ENCODE measurements around the gene TMEM131.

Gene TMEM131

DNA sequence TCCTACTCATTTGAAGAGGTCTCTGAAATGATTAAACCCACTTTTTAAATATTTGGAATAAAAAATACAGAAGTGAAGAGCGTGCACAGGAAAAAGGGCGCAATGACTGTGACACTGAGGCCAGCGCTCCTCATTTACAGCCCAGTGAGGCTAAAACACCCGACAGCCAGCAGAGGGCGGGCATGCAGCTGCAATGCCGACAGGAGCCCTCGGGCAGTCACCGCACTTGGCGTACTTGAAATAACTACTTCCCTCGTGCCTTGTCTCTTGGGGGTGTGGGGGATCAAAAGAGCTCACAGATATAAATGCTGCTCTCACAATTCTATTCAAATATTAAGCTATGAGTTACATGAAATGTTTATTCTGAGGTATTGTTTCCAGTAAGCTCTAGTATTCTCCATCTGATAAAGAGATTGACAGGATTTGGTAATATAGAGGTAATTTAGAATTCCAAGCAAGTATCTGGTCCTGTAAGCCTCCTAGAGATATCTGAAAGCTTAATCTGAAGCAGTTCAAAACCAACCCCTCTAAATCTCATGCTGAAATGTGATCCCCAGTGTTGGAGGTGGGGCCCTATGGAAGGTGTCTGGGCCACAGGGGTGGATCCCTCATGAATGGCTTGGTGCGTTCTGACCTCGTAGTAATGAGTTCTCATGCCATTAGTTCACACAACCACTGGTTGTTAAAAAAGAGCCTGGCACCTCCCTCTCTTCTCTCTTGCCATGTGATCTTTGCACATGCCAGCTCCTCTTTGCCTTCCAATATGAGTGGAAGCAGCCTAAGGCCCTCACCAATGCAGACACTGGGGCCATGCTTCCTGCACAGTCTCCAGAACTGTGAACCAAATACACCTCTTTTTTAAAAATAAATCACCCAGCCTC, 188.8 kb downstream of the TMEM131 start:
- DNase-seq (ENCODE audit: low read depth): peak; percentile 69

DNA sequence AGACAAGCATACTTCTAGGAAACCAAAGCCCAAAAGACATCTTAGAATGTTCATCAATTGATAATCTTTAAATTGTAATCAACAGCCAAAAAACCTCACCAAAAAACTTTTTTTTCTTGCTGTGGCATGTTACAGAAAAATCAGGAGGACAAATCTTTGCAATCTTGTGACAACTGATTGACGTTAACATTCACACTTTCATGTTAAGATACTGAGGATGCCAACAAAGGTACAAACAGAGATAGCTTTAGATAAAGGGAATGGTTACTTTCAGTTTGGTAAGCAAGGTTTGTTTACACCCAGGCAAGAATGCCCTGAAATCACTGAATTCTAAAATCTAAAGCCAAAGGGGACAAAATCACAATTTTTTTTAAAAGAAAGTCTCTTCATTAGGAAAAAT, 190.0 kb downstream of the TMEM131 start:
- no peak for DNase-seq (ENCODE audit: low read depth)

DNA sequence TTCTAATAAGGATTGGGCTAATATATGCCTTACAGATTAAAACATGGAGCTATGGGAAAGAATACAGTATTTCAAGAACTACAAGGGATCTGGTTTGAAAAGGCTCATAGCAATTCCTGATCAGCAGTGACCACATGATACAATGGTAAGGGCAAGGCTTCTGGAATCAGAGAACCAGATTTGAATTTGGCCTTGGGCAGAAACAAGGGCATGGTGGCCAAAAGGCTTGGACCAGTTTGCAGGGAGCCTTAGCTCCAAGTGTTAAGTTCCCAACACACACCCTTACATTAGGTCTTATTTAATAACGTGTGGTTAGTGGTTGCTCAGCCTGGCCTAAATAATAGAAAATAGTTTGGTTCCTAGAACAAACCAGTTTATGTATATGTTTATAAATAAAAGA, 194.7 kb downstream of the TMEM131 start:
- no peak for DNase-seq (ENCODE audit: low read depth)

DNA sequence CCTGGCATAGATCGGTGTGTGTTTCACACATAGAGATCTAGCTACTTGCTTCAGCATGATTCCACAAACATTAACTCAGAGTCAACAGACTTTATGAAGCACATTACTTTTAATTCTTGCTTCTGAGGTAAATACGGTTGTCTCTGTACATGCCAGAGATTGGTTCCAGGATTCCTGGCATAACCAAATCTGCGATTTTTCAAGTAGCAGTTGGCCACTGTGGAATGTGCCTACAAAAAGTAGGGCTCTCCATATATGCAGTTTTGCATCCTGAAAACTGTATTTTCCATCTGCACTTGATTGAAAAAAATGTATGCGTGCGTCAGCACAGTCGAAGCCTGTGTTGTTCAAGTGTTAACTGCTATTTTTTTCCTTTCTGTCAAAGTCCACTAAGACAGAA, 197.3 kb downstream of the TMEM131 start:
- DNase-seq (ENCODE audit: low read depth): no peak

DNA sequence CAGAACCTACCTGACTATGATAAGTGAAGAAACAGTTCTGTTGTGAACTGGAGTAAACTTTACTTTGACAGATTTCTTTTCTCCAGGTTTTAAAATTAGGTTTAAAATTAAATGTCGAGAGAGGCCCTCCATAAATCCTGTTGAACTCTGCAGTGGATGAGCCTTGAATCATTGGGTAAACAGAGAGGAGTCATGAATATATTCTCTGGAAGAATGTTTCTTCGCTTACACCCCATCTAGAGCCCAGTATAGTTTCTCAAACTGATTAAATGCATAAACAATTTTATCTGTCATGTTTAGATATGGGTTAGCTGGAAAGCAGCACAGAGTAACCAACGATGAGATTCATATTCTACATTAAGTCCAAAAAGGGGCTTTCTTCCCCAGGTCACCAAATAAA, 198.4 kb downstream of the TMEM131 start:
- DNase-seq (ENCODE audit: low read depth): no peak

DNA sequence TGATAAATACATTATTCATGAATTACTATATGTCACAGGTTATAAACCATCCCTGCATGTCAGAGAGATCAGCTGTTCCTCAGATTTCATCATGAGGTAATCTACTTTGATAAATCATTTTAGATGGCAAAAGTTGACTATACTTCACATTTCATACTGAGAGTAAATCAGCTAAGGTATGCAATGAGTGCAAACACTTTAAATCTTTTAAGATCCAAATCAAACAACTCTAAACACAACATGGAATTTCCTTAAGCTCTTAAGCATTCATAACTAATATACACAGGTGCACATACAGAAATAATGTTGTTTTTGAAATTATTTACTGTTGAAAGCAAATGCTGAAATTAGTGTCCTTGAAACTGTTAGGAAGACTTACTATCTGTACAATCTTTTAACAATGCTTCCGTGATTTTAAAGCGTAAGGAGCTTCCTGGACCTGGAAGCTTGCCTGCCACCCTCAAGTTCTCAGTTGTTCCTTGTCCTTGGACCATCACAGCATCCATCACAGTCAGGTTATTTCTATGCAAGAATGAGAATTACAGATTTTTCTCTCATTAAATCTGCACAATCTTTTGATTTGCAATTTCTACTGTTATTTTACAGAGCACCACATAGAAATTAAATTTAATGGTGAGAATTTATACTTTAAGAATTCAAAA, 199.2 kb downstream of the TMEM131 start:
- DNase-seq (ENCODE audit: low read depth): no peak

DNA sequence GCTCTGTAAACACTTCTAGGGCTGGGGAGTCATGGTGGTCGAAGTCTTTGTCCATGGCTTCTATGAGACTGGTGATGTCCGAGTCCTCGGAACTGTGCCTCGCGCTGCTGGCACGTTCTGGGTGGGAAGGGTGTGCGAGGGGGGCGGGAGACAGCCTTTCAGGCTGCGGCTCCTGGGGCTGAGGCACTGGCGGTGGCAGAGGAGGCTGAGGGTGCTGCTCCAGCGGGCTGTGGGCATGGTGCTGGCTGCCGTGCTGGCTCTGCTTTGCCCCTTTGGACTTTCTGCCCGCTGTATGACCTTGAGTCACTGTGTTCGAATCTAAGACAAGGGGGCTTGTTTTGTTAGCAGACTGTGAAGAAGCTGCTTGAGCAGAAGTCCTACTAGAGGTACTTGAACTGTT, 203.3 kb downstream of the TMEM131 start:
- no peak for DNase-seq (ENCODE audit: low read depth)

DNA sequence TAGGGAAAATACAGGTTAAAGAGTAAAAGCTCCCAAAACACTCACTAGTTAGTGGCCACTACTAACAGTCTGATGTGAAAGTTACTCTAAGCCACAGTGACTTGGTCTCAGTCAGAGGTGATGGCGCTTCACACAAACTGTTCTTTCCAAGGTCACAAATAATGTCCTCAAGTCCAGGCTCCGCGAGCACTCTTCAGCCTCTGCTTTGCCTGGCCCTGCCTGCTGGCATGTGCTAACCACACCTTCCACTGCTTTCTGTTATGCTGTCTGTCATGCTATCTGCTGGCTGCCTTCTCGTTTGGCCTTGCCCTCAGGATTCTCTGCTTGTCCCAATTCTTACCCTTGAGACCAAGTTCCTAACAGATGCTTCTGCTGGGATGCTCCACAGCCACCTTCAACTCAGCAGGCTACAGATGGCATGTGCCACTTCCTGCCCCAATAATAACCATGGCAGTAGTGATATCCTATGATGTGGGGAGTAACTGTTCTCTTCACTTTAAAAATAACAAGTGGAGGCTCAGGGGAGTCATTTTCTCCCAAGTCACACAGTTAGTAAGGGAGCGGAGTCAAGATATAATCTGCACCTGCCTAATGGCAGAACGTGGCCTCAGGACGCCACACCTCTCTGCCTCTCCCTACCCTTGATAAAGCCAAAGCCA, 206.6 kb downstream of the TMEM131 start:
- no peak for DNase-seq (ENCODE audit: low read depth)

DNA sequence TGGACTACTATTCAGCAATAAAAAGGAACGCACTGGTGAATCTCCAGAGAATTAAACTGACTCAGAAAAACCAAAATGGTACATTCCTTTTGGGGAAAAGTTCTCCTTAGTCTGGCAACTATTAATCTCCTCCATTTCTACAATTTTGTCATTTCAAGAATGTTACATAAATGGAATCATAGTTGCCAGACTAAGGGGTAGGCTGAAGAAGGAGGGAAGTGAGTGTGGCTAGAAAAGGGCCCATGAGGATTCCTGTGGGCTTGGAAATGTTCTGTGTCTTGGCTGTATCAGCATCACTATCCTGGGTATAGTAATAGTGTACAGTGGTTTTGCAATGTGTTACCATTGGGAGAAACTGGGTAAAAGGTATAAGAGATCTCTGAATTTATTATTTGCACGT, 209.9 kb downstream of the TMEM131 start:
- no peak for DNase-seq (ENCODE audit: low read depth)

DNA sequence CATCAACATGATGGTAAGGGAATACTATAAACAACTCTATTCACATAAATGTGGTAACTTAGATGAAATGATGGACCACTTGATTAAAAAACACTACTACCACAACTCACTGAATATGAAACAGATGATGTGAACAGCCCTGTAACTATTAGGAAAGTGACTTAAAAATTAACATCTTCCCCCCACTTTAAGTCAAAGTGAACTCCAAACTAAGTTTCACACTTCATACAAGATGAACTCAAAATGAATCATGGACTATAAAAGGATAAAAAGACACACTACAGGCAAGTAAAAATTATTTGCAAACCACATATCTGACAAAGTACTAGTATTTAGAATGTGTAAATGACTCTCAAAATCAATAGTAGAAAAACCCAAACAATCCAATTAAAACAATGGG, 210.8 kb downstream of the TMEM131 start:
- DNase-seq (ENCODE audit: low read depth): no peak

DNA sequence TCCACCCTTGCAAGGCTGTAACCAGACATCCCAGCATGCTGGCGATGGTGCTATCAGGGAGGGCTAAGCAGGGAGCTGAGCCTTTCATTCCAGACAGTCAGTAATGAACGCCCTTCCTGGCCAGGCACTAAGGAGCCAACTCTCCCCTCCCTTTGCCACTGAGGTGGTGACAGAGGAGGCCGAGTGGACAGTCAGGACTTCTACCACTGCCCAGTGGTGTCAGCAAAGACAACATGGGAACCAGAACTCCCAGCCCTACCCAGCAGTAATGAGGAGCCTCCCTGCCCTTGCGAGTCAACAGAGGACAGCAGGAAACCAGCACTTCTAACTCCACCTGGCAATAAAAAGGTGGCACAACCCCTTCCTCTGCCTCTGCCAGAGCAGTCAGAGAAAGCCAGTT, 213.8 kb downstream of the TMEM131 start:
- no peak for DNase-seq (ENCODE audit: low read depth)

DNA sequence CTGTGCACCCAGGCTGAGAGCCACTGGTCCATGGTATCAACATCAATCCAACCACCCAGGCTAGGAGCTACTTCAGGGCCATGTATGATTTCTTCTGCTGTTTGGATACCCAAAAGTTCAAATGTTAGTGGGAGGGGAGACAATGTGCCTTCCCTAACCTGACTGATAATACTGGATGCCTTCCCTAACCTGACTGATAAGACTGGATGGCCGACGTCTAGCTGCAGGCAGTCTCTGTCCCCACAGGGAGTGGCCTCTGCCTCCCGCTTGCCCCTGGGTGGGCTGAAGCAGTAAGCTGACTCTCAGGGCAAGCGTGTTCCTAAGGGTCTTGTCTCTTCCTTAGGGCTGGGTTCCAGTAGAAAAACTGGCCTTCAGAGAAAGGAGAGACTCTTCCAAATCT, 216.6 kb downstream of the TMEM131 start:
- DNase-seq (ENCODE audit: low read depth): no peak

DNA sequence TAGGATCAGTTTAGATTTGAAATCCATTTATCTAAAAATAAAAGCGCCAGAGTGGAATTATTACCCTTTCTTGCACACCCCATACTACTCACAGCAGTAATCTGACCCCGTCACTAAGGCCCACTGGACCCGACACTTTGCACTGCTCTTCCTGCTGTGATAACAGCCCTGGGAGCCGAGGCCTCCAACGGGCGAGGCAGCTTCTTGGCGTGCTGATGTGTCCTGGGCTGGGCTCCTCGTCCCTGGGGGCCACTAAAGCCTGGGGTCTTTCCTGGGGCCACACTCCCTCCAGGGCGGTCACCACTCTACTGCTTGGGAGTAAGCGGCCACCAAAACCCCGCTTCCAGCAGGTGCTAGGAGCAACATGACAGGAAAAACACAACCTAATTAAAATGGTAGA, 220.7 kb downstream of the TMEM131 start:
- no peak for DNase-seq (ENCODE audit: low read depth)

DNA sequence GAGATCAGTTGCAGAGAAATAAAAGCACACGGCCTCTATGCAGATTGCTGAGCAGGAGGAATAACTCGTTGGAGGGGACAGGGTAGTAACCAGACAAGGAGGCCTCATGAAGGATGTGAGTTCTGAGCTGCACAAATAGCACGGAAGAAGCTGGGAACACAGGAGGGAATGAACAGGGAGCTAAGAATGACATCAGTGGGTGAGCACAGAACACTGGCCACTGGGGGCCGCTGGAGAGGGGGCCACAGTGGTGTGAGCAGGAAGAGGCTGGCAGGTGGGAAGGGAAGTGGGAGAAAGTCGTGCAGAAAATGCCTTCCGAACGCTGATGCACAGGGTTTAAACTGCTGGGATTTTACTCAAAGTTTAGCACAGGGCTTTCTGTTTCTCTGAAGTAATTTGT, 221.3 kb downstream of the TMEM131 start:
- DNase-seq (ENCODE audit: low read depth): no peak

DNA sequence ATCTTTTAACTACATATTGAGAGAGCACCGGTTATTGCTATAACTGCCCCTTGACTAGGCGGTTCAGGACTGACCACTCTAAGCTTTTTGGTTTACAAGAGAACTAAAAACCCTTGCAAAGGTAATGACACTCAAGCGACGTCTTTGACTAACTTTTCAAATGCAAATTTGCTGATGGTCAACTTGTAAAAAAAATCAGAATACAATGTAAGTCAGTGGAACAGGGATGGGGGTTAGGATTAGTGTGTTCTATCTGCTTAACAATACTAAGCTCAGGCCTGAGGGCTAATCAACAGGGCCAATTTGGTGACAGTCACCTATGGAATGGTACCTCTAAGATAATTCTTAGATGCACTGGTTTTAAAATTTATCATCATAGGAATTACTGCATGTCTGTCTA, 225.3 kb downstream of the TMEM131 start:
- DNase-seq (ENCODE audit: low read depth): no peak

DNA sequence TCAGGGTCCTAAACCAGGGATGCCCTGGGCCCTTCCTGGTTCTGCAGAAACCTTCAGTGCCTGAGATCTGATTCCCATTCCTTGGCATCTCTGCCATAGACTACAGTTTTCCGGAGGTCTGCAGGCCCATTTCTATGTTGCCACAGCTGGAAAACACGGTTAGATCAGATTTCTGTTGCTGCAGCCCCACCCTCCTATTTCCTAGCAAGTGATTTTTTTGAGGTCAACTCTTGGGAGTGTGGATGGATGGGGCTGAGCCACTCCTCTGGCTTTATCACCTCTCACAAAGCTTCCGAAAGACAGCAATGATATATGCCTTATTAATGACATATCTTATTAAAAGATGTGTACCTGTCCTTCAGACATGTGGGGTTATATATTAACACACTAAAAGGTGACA, 226.0 kb downstream of the TMEM131 start:
- DNase-seq (ENCODE audit: low read depth): no peak

DNA sequence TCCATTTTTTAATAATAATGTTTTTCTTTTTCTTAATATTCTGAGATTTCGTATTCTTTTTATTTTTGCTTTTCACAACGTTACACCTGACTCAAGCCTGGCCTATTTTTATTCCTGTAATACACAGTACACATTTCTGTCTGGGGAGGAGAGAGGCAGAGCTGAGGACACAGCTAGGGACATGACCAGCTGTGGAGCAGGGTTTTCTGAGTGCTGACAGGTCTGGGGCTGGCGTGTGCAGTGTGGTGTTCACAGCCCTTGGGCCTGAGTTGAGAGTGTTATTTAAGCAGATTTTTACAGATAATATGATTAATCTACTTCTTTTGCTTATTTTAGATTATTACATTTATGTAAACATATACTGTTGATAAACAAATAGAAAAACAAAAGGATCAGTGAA, 226.4 kb downstream of the TMEM131 start:
- DNase-seq (ENCODE audit: low read depth): no peak

DNA sequence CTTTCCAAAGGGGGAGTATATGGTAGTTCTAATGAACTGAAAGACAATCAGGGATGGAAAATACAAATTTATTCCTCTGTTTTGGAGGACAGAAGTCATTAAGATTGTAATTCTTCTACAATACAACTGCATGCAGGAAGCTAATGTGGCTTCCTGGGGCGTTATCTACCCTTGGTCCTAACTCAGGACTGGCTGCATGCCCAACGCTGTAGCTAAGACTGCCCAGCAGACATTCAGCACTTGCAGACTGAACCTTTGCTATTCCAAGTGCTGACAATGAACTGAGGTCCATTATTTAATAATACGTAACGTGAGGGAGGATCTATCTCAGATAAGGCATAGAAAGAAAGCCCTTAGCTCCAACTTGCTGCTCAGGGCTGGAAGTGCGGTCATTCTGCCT, 229.2 kb downstream of the TMEM131 start:
- no peak for DNase-seq (ENCODE audit: low read depth)

DNA sequence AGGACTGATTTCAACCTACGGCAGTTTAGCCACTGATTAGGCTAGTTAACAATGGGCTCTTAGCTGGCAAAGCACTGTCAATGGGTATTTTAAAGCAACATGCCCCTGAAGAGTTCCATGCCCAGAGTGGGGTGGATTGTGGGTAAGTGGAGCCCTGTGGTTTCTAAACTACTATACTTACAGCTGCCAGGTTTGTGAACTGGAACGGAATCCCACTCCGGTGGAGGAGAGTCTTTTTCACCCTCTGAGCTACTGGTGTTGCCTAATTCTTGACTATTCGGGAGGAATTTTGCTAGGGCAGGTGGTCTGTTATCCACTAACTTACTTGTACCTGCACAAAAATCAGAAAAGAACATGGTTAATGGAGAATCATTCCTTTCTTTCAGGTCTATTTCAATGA, 229.8 kb downstream of the TMEM131 start:
- DNase-seq (ENCODE audit: low read depth): no peak

DNA sequence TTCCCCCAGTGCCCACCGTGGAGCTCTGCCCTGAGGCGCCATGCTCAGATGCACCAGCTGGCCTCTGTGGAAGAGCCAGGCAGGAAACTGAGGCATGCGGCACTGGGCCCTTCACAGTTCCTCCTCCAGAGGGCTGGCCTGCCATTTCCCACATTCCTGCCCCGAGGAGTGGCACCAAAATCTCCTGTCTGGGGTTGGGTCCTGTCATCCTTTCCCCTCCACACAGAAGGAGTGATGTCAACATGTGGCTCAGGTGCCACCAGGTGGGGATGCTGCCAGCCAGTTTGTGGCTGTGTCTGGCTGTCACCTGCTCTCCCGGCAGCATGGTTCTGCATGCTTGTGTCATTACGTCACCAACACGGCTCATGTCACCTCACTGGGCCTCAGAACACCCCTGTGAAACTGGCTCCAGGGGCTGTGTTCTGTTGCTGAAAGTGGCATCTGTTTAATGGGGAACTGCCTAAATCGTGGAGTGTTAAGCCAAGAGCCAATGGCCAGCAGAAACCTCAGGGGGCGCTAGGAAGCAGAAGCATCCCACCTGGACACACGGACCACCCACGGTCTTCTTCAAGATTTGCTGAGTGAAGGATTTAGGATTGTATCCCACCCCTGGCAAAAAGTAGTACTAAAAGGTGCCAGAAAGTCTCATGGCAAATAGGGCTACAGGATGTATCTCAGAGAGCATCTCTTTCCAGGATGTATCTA, 231.0 kb downstream of the TMEM131 start:
- DNase-seq (ENCODE audit: low read depth): no peak

DNA sequence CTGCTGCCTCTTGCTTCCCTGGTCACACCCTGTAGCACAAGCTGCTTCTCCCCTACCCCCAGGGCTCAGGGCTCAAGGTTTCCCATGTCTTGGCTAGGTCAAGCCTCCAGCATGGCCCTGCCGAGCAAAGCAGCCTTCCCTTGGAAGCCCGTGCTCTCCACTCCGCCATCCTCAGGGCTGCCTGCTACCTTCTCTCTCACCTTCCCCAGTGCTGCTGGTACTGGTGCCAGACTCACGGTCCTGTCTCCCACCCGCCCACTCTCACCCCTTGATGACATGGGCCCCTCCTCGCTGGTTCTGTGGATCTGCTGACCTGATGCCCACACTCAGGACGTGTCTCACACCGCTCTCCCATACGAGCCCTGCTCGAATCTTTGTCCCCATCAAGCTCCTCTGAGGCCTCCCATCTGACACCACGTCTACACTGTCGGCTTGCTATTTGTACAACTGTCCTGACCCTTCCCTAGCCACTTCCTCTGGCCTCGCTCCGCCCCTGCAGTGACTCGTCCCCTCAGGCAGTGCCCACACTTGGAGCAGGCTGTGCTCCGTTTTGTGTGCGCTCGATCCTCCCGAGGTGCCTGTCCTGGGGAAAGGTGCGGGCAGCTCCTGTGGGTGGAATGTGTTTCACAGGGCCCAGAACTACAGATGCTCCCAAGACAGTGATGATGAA, 232.4 kb downstream of the TMEM131 start:
- no peak for DNase-seq (ENCODE audit: low read depth)

DNA sequence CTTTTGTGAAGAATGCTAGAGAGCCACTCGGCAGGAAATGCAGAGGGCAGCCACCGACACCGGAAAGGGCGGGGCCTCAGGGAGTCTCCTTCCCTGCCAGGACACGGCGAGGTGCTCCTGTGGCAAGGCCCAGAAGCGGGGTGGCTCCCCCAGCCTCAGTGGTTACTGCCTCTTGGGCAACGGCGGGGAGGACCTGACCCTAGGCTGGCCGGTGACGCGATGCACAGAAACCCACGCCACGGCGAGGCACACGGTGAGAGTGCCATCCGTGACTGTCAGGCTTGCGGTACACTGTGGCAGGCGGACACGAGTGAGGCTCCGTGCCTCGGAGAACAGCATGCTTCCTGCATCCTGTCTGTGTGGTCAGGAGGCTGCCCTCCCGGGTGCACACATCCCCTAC, 234.6 kb downstream of the TMEM131 start:
- peak; percentile 43 for DNase-seq (ENCODE audit: low read depth)

Measured in stimulated activated CD8-positive, alpha-beta memory T cell treated with anti-CD3 and anti-CD28 coated beads, Interleukin-4, amount 100 ng/mL, for 24 hours (primary cell).